ENCODE data around the gene DEAF1. TPM values are rescaled to one million over a fixed set of nuclear protein-coding genes. Genes with fewer than 3 reads are reported as not detected.

Gene DEAF1
- total and polyA plus RNA-seq, 2 donors (not counting 3 experiments of a cell fraction or from before 2014, with no cell fraction given): 43.6 to 55.7 TPM

DNA sequence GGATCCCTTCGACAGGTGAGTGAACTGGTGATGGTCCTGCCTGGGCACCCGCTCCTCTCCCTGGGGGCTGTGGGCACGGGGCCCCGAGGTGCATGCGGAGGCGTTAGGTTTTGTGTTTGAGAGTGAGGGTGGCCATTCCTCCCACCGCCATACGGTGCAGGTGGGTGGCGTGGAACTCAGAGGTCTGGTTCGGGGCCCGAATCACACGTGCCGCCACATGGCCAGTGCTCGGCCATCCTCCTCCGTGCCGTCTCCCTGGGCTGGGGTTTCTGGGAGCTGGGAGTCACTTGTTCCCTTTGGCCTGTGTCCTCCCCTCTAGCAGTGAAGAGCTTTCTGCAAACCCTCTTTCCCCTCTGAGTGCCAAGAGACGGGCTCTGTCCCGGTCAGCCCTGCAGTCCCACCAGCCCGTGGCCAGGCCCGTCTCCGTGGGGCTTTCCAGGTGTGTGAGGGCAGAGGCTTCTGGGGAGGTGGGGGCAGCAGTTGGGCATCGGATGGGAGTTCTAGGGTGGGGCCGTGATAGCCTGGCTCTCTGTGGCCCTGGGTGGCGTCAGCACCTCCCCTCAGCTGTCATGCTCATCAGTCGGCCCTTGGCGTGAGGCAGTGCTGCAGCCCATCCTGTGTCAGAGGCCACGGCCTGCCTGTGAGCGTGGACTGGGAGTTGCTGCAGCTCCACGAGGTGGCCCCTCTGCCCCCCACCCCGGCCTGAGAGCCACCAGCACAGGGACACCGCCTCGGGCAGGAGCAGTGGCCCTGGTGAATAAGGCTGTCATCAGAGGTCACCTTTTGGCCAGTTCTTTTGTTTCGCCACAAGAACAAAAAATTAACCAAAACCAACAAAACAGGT lies 89.5 kb downstream of the DEAF1 start:
- no peaks in the 10 kb centered on the region for H4K20me1 ChIP-seq (replicated peaks; ENCODE audit: control insufficient read depth, extremely low read depth, insufficient read depth, low read length)
- no peaks in the 10 kb centered on the region for H3K27me3 ChIP-seq (ENCODE audit: control insufficient read depth in 2 of 2, insufficient read depth in 2 of 2, low read length in 2 of 2)
- no peaks in the 10 kb centered on the region for H3K9me3 ChIP-seq (replicated peaks; ENCODE audit: control insufficient read depth, insufficient read depth, low read length)
- no TSS peak for BruUV-seq (replicated peaks)
- intact Hi-C loops (cut with micrococcal nuclease) (no loop called here), dilution Hi-C loops (cut with MboI; ENCODE audit: extremely low pct_ligation_motif_present, low sequenced_read_pairs) (no loop called here)
- no peak for TF ChIP-seq MYC (IDR thresholded peaks at IDR 0.05; ENCODE audit: low read depth, low read length)
- no peak for TF ChIP-seq POLR2AphosphoS5 (IDR thresholded peaks at IDR 0.05; ENCODE audit: insufficient read depth, low read depth, low read length)
- no peak for TF ChIP-seq FOS (IDR thresholded peaks at IDR 0.05; ENCODE audit: borderline replicate concordance, insufficient read depth, low read length)
- no peak for TF ChIP-seq EZH2 (IDR thresholded peaks at IDR 0.05; ENCODE audit: borderline replicate concordance, low read depth, low read length, severe bottlenecking)
- TF ChIP-seq POLR2A (IDR thresholded peaks at IDR 0.05; ENCODE audit: low read depth, low read length): no peak
- no peak for TF ChIP-seq GATA2 (IDR thresholded peaks at IDR 0.05; ENCODE audit: insufficient read depth, insufficient read length, low read depth, low read length)
- no peak for TF ChIP-seq JUN (IDR thresholded peaks at IDR 0.05; ENCODE audit: borderline replicate concordance, insufficient read depth, insufficient read length, low read depth)
- TF ChIP-seq, protein P1, sequence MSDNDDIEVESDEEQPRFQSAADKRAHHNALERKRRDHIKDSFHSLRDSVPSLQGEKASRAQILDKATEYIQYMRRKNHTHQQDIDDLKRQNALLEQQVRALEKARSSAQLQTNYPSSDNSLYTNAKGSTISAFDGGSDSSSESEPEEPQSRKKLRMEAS (IDR thresholded peaks at IDR 0.05; ENCODE audit: insufficient read depth, insufficient read length): no peak
- TF ChIP-seq, protein P2, sequence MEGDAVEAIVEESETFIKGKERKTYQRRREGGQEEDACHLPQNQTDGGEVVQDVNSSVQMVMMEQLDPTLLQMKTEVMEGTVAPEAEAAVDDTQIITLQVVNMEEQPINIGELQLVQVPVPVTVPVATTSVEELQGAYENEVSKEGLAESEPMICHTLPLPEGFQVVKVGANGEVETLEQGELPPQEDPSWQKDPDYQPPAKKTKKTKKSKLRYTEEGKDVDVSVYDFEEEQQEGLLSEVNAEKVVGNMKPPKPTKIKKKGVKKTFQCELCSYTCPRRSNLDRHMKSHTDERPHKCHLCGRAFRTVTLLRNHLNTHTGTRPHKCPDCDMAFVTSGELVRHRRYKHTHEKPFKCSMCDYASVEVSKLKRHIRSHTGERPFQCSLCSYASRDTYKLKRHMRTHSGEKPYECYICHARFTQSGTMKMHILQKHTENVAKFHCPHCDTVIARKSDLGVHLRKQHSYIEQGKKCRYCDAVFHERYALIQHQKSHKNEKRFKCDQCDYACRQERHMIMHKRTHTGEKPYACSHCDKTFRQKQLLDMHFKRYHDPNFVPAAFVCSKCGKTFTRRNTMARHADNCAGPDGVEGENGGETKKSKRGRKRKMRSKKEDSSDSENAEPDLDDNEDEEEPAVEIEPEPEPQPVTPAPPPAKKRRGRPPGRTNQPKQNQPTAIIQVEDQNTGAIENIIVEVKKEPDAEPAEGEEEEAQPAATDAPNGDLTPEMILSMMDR (IDR thresholded peaks at IDR 0.05; ENCODE audit: extremely low read depth in 1 of 2, insufficient read depth in 1 of 2, low read depth in 1 of 2, low read length in 2 of 2): no peak
- H3K9me1 ChIP-seq (replicated peaks; ENCODE audit: control insufficient read depth, extremely low read depth, insufficient read depth, low read length): no peaks in the 10 kb centered on the region
- no peaks in the 10 kb centered on the region for H3K4me1 ChIP-seq (ENCODE audit: control insufficient read depth, extremely low read depth, insufficient read depth, low read length)
- POLR2A ChIA-PET: no interaction called here
- H2AFZ ChIP-seq (ENCODE audit: low read depth, low read length): no peak overlapping the region
- H3K4me3 ChIP-seq (replicated peaks in 1 of 3; ENCODE audit: insufficient read depth in 1 of 3, low read depth in 1 of 3, low read length in 3 of 3): no peak overlapping the region
- H3K4me2 ChIP-seq (ENCODE audit: insufficient read depth, low read length): no peak overlapping the region
- CTCF ChIA-PET: no interaction called here
- no peak overlapping the region for H3K9ac ChIP-seq (replicated peaks; ENCODE audit: extremely low read depth, insufficient read depth, low read length)
- no peak for FAIRE-seq
- H3K36me3 ChIP-seq (ENCODE audit: control insufficient read depth in 2 of 2, extremely low read depth in 1 of 2, insufficient read depth in 2 of 2, low read length in 2 of 2): peaks cover 22 to 70% of the 10 kb centered on the region in 2 experiments
- no peak overlapping the region for H3K27ac ChIP-seq (ENCODE audit: insufficient read depth, low read depth, low read length)
- DNase-seq (ENCODE audit: low read depth, low spot score): no peak
- H3K79me2 ChIP-seq (ENCODE audit: control insufficient read depth, insufficient read depth, low read length): no peaks in the 10 kb centered on the region

Measured in endothelial cell of umbilical vein (primary cell).